Measurements from ENCODE around the gene PRKAG2.
"Not testable (repeated sequence)": the region's sequence is repeated elsewhere in the genome, so short reads cannot be mapped to it uniquely, and the experiment has no call there.

Gene PRKAG2

DNA sequence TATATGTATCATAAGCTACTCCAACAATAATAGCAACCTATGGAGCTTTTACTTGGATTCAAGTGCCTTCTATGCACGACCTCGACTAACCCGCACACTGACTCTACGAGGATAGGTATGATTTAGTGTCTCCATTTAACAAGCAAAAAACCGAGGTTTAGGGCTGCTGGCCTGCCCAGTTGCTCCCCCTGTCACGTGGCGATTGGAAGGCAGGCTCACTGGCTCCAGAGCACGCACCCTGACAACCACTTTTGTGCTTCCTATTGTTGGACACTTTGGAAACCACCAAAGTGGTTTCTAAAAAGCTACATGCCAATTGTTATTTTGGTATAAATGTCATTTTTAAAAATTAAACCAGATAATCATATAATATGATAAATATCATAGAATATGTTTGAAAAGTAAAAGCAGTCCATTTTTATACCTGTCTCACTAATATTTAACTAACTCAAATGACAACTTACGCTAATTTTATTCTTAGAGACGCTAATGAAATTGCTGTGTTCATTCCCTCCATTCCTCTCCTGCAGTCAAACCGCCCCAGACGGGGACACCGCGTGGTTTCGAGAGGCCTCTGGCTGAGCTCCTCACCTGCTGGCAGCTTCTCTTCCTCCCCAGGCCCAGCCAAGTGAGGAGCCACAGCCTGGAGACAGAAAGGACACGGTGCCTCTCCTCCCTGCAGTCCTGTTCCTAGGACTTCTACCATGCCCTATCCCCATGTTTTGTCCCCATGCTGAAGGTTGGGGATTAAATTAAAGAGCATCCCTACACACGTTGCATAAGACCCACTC, 335.0 kb downstream of the PRKAG2 start:
- peak in 1 of 14 donors; percentile 79 for DNase-seq

DNA sequence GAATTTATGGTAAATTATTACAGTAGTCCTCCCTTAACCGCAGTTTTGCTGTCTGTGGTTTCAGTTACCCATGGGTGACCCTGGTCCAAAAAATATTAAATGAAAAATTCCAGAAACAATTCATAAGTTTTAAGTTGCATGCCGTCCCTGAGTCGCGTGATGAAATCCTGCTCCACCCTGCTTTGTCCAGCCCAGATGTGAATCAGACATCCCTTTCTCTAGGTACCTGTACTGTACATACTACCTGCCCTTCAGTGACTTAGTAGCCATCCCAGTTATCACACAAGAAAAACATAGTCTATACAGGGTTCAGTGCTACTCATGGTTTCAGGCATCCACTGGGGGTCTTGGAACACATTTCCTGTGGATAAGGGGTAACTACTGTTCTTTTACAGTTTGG, 336.8 kb downstream of the PRKAG2 start:
- DNase-seq, result no peak

DNA sequence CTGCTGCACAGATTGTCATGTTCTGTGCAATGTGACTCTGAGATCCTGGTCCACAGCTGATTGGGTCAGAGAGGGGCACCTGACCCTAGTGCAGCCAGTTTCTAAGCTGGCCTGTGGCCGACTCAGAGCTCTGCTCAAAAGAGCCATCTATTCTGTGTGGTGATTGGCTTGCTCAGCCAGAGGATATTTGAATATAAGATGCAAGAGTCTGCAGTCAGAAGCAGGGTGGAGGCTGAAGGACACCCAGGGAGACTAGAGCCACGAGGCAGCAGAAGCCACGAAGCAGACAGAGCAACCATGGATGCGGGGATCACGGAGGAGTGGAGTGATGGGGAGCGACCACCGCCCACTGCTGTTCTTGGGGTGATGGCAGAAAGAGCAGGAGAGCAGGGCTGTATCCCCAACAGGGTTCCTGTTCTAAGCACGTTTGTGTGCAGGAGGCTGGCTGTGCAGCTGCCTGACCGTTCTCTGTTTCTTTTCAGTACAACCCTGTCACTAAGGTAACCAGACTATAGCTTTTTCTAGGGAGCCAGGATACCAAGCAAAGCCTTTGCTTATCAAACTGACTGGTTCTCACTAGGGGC, 337.7 kb downstream of the PRKAG2 start:
- DNase-seq, result peak in 10 of 14 donors; percentile 18 to 95 (median 44)

DNA sequence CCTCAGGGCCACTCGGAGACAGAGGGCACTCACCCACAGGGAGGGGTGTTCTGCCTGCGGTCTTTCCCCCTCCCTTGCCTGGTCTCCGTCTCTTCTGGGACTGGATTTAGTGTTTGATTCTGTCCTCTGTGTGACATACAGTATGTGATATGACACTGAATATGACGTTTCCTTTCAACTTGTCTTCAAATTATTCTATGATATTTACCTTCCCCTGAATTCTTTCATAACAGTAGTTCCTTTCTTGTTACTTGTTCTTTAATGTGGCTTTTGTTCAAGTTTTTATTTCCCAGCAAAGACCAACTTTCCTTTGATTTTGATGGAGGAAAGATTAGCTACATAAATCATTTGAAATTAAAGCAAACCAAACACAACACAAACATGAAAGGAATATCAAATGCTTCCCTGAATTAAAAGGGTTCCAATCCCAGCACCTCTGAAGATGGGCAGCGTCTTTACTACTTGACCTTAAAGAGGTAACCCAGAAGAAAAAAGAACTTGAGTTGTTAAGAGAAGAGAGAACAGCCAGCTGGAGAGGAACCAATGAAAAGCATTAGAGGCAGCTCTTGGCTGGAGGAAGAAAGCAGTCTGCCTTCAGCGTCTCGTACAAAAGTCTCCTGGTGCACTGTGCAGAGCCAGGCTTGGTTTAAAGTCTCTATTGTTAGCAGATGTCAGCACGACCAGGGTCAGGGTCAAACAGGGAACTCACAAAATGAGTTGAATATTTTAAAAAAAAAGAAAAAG, 338.9 kb downstream of the PRKAG2 start:
- peak in 5 of 14 donors; percentile 21 to 55 (median 37) for DNase-seq

DNA sequence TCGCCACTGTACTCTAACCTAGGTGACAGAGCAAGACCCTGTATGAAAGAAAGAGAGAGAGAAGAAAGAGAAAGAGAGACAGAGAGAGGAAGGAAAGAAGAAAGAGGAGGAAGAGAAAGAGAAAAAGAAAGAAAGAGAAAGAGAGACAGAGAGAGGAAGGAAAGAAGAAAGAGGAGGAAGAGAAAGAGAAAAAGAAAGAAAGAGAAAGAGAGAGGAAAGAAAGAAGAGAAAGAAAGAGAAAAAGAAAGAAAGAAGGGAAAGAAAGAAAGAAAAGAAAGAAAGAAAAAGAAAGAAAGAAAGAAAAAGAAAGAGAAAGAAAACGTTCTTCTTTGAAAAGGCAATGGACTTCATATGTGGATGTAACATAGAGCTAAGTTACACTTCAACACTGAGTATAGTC, 340.7 kb downstream of the PRKAG2 start:
- not testable (repeated sequence) for DNase-seq

DNA sequence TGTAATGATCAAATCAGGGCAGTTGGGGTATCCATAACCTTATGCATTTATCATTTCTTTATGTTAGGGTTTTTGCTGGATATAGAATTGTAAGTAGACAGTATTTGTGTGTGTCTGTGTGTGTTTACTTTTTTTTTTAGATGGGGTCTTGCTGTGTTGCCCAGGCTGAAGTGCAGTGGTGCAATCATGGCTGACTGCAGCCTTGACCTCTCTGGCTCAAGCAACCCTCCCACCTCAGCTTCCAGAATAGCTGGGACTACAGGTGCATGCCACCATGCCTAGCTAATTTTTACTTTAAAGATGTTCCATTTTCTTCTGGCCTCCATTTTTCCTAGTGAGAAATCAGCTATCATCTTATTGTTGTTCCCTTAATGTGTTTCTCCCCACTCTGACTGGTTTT, 347.1 kb downstream of the PRKAG2 start:
- DNase-seq, result no peak

DNA sequence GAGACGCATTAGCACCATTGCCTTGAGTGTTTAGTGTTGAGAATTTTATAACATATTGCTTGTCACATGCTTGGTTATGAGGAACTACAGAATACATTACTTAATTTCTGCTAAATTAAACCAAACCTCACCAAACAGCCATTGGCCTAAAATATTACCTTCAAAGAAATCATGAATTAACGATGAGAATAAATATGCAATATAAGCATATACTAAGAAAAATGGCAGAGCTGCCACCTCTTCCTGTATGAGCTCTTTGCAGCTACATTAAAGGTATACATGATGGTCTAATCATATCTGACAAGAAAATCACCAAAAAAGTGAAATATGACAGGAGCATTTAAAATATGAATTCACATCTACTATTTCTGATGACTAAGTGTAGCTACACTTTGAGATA, 352.1 kb downstream of the PRKAG2 start:
- DNase-seq, result no peak

DNA sequence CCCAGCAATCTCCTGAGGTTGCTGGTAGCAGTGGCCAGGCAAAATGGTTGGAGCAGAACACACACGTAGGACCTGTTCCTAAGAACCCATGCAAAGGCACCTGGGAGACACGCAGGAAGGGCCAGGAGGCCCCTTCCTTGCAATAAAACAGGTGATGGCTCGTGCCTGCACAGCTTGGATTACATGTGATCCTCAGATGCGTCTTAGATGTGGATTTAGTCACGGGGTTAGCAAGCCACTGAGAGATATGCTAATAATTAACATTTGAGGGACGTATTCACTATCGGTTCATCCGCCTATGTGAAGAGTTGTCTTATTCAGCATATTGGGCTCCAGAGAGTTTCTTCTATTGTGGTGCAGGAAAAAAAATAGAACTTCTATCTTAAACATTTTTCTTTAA, 352.6 kb downstream of the PRKAG2 start:
- DNase-seq, result no peak

DNA sequence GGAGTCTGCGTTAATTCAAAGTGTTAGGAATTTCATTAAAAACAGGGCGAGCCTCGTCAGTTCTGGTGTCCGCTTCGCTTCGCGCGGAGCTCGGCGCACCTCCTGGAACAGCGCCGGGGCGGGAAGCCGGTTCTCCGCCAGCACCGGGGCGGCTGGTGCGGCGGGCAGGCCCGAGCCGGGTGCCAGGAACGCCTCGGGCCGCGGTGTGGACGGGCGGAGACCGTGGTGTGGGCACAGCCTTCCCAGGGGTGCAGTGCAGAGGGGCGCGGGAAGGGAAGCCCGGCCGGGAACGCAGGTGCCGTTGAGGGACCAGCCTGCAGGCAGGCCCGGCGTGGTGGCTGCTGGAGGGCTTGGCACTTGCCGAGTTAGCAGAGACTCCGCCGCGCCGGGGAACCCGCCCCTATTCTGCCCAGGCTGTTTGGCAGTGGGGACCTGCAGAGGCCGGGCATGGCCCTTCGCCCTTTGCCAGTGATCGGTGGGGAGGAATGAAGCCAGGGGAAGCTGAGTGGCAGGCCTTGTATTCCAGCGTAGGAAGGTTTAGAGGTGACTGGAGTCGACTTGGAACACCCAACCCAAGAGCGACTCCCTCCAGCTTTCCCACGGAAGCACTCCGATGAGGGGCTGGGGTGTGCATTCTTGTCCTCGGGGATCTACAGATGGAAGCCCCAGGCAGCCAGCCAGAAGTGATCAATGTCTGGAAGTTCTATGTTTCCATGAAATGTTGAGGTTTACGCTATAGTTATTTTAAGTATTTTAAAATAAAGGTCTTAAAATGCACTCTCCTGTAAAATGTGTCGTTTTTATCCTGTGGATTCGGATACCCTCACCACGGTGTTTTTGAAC, 356.3 kb downstream of the PRKAG2 start:
- peak in 7 of 14 donors; percentile 37 to 65 (median 51) for DNase-seq

DNA sequence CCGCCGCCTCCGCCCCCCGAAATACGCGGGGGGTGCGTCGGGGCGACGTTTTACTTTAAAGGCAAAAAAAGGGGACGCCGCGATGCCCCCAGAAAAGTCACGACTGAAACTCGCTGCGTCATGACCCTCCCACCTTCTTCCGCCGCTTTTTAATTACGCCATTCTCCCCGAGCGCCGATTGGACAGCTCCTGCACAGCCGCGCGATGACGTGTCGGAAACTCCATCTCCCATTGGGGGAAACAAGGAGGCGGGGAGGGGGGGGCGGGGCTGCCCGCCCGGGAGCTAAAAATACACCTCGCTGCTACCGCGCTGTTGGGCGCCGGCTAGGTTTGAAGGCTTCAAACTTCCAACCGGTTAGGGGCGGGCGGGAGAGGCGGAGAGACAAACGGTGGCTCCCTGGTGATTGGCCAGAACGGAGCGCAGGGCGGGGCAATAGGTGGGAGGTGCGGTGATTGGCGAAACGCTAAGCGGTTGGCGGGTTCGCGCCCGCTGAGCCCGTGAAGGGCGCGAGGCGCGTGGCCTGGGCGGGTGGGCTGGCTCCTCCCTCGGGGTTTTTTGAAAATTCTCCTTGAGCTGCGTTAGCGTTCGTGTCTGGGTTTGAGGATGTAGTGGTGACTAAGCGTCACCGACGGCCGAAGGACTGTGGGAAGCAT, 357.0 kb downstream of the PRKAG2 start, which contains the start of gene RHEB:
RHEB (minus strand) TSS at position 131 of the 654 bp plus-strand sequence. CDS start 384 bp downstream, outside the sequence.
- peak; percentile 61 to 99 (median 93) for DNase-seq

DNA sequence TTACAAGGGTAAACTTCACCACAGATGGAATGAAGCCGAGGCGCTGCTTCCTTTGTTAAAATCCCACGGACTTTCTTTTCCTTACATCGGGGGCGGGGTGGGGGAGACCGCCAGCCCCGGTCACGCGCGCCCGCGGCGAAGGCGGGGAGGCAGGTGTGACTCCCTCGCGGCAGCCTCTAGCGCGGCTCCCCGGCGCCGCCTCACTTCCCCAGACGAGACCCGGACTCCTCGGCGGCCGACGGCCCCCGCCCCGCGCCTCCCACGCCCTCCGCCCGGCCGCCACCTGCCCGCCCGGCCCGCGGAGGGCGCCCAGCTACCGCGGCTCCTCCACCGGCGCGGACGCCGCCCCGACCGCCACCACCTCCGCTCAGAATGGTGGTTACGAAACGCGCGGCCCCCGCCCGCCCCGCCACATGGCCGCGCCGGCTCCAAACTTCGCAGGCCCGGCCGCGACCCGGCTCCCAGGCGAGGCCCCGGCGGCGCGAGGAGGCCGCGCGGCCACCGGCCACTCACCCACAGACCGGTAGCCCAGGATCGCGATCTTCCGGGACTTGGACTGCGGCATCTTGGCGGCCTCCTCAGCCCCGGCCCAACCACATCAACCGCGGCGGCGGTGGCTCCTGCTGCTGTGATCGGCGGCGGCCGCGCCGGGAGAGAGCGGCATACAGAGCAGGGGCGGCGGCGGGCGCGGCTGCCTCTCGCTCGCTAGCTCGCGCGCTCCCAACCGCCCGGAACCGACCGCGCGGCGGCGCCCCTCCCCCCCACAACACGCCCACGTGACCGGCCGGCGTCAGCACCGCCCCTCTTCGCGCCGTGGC, 357.8 kb downstream of the PRKAG2 start:
- DNase-seq, result peak in 9 of 14 donors; percentile 12 to 66 (median 41)

DNA sequence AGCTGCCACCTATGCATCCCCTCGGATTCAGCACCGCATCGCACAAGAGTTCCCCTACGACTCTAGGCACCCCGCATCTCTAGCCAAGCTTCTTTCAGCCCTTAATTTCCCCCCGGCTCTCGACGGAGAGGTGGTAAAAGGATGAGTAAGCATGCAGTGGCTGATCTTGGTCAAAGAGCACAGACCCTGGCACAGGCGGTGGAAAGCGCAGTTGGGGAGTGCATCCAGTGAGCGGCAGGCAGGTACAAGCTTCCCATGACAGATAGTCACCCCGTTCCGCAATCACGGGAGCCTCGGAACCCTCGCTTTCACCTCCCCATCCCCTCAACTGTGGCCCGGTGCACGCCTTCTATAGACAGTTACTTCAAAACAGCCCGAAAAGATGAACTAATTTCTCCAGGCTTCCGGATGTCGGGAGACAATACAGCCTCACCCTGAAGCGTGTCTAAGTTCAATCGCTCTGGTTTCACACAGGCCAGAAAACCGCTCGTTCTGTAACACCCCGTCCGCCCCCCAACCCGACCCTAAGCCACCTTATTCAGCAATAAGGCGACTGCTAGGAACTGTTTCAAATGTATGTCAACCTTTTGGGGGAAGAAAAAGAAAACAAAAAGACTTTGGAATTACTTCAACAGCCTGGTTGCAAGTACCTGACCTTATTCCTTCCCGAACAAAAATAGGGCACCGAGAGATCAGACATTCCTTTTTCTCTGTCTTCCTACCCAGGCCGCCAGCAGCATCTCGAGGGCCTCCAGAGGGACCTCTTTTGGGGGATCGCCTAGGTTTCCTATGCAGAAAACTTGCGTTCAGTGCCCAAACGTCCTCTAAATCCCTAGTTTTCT, 358.6 kb downstream of the PRKAG2 start:
- DNase-seq, result peak in 7 of 14 donors; percentile 18 to 68 (median 40)

DNA sequence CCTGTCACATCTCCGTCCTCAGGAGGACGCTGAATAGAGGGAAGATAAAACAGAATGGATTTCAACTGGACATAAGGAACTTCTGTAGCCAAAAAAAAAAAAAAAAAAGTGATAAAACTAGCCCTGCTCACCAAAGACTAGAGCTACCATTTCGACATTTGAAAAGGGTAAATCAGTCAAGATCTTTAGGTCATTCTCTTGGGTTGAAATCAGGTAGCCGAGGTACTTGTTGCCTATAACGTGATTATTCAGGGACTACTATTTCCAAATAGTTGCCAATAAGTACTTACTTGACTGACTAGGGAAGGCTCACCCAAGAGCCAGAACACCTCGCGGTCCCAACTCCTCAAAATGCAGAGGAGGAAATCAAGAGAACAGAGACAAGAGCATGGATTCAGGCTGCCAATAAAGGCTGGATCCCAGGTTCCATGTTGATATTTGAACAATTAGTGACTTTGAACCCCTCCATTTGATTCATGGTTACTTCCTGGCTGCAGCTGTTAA, 359.3 kb downstream of the PRKAG2 start:
- no peak for DNase-seq

DNA sequence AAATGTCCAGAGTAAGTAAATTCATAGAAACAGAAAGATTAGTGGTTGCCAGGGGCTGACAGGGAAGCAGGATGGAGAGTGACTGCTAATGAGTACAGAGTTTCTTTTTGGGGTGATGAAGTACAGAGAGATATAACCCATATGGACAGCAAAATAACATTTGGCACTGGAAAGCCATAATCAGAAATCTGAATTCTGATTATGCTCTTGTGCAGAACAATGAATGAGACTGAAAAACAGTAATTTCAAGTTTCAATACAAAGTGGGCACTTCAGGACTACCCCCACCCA, 361.7 kb downstream of the PRKAG2 start:
- DNase-seq, result no peak

DNA sequence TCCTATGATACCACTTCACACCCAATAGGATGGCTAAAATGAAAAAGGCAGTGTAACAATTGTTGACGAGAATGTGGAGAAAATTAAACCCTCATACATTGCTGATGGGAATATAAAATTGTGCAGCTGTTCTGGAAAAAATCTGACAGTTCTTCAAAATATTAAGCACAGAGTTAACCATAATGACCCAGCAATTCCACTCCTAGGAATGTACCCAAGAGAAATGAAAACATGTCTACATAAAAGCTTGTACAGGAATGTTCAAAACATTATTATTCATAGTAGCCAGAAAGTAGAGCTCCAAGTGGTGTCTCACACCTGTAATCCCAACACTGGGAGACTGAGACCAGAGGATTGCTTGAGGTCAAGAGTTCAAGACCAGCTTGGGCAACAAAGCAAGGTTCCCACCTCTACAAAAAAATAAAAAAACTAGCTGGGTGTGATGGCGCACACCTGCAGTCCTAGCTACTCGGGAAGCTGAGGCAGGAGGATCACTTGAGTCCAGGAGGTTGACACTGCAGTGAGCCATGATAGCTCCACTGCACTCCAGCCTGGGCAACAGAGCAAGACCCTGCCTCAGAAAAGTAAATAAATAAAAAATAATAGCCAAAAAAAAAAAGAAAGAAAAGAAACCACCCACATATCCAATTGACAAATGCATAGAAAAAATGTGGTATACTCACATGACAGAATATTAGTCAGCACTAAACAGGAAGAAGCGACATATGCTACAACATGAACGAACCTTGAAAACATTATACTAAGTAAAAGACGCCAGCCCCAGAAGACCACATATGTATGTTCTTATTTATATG, 362.2 kb downstream of the PRKAG2 start:
- DNase-seq, result no peak

DNA sequence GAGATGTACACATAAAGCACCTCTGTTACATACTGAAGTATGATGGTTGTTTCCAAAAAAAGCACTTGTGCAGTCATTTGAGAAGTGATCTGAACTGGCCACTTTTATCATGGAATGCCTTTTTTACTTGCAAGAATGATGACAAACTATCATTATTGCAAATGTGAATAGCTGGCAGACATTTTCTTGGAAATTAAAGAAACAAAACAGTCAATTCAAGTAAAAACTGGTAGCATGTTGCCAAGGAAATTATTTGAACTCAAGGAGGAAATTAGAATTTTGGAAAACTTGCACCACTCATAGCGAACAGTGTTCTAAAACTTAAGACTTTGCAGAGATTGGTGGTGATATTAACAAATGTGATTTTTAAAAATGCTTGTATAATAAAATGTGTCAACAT, 363.8 kb downstream of the PRKAG2 start:
- no peak for DNase-seq

DNA sequence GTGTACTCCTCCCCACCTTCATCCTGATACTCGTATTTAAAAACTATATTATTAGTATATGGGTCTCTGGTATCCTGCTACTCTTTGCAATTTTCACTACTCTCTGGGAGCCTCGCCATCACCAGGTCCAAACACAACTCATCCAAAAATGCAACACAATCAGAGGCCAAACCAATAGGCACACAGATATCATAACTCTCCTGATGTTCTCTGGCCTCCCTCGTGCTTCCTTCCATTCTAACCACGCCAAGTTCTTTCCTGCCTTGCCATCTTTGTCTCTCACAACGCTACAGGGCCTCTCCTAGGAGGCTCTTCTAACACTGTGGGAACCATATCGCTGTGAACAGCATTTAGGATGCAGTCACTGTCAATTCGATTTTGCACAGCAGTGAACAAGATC, 364.6 kb downstream of the PRKAG2 start:
- no peak for DNase-seq

DNA sequence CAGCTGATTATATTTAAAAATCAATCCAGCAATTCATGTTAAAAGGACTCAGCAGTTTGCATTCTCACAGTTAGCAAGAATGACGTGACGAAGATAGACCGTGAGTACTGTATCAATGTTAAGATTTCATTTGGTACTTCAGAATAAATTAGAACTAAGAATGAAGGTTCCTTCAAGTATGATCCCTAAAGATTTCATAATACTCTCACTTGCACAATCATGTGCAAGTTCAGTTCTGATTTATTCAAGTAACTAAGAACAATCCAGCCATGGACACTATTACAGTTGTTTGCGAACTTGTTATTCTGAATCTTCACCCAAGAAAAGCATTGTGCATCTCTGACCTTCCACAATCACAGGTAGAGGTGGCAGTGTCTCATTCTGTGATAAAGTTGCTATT, 365.0 kb downstream of the PRKAG2 start:
- no peak for DNase-seq

DNA sequence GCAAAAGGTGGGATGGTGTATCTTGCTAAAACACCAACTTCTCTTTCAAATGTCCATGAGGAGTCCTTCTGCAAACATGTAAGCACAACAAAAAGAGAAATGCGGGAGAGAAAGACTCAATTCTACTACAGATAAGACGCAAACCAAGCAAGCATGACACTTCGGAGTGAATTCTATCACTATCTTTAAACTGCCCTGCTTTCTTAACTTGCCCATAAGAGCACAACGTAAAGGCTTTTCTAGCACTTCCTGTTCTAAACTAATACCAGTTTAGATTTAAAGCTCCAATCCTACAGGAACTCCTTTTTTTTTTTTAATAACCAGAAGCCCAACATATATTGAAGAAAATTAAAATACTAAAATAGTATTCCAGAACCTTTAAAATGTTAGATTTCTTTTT, 365.6 kb downstream of the PRKAG2 start:
- DNase-seq, result no peak
